AG20443 (cell line): ENCODE results near the gene NOTCH1.

Experiments
- DNase-seq: peaks from one replicate; pipeline ENCODE4 v3.0.0; 2012; ENCODE audit warnings: low spot score, mixed read lengths

The NOTCH1 gene

DNA sequence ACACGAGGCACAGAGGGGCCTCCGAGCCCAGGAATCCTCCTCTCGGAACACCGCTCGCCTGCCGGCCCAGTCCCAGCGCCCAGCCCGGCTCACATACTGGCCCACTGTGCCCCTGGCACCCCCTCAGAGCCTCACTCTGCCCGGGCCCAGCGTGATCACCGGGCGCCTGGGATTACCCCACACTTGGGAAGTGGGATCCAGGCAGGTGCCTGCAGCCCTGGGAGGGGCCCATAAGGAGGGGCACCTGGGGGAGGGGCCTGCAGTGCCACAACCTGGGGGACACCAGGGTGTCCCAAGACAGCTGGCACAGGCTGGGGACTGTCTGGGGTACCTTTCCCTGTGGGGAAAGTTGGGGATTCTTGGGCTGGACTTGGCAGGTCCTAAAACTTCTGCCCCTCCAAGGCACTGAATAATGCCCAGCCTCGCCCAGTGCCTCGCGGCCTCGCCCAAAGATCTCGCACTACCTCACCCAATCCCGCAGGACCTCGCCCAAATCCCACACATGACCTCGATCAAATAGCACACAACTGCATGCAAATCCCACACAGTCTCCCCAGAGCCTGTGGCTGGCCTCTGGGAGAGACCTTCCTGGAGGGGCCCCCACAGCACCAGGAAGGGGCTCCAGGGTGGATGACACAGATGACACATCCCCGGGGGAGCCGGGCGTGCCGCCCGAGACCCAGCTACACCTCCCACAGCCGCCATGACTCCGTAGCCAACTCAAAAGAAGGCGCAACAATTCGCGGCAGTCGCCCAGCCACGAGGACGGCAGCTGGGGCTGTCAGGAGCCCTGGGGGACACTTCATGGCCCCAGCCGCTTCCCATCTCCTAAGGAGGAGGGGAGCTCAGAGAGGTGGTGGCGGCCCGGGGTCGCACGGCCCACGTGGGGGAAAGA lies 13.7 kb downstream of the NOTCH1 start:
- DNase-seq, result no peak

DNA sequence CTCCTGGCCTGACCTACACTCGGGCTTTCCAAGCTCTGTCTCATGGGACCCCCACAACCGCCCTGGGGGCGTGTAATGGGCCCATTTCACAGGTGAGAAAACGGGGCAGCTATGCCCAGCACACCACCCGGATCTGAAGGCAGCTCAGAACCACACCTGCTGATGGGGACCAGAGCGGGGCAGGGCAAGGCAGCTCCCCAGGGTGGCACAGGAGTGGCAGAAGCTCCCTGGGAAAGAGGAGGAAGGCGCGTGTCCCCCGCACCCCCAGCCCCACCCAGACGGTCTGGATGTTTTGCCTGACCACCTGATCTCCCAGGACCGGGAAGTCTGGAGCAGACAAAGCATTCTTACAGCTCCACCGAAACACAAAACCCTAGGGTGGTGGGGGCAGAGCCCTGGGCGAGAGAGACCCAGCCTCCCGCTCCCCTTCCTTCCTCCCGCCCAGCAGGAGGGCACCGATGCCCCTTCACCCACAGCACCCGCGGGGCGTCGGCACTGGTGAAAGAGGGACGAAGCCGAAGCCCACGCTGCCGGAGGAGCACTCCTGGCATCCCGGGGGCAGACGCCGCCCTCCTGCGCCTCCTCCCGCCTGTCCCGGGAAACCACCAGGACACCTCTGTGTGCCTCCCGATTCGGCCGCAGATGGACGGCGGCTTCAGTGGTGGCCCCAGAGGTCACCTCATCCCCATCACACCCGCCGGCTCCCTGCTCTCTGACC lies 14.5 kb downstream of the NOTCH1 start:
- no peak for DNase-seq

DNA sequence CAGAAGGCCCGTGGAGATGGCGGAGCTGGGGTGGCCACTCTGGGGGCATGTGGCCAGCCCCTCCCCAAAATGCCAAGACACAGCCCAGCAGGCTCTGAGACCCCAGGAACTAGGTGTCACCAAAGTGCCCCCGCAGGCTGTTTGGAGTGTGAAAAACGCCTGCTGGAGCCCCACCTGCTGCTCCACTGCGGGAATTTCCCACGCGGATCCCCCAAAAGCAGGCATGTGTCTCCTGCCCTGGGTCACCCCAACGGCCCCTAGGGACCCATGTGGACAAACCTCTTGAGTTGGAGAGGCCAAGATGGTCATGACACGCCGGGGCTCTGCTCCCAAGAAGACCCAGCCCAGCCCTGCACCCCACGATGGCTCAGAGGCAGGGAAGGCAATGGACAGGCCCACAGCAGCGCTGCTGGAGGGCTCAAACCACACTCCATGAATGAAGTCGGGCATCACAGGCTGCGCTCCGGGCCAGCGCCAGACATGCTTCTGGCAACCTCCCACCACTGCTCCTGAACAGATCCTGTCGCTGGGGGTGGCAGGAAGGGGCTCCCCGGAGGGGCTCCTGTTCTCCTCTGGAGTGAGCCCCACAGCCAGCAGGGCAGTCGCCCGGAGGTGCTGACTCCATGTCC lies 15.3 kb downstream of the NOTCH1 start:
- DNase-seq, result no peak

DNA sequence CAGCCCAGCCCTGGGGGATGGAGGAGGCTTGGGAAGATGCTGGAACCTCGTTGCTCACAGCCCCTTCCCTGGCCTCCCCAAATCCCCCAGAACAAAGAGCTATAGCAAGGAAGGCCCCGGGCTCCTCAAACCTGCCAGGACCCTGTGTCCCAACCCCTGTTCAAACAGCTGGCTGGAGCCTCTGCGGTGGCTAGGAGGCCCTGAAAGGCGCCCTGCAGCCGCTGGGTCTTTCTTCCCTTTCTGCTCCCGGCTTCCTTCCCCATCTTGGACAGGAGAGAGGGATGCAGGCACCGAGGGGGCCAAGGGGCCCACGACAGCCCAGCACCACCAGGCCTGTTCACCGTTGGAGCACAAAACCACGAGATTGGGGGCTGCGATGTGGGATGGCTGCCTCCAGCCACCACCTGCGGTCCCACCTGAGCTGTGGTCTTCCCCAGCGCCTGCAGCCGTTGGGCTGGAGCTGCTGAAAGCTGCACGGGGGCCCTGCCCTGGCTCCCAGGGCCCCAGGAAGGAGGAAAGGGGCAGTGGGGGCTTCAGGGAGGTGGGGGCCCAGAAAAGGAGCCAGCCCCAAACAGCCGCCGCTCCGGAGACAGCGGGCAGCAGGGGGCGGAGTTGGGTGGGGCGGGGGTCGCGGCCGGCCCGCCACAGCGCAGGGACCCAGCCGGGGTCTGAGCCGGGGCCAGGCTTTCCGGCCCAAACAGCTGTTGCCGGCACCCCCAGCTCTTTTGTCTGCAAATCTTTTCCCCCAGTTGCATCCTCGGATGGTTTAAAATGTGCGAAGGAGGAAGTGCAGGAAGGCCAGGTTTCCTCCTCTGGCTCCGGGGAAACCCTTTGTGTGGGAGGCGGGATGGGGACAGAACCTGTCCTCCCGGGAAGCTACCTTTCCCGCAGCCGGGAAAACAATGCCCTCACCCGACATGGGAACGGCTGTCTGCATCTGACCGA lies 16.1 kb downstream of the NOTCH1 start:
- no peak for DNase-seq

DNA sequence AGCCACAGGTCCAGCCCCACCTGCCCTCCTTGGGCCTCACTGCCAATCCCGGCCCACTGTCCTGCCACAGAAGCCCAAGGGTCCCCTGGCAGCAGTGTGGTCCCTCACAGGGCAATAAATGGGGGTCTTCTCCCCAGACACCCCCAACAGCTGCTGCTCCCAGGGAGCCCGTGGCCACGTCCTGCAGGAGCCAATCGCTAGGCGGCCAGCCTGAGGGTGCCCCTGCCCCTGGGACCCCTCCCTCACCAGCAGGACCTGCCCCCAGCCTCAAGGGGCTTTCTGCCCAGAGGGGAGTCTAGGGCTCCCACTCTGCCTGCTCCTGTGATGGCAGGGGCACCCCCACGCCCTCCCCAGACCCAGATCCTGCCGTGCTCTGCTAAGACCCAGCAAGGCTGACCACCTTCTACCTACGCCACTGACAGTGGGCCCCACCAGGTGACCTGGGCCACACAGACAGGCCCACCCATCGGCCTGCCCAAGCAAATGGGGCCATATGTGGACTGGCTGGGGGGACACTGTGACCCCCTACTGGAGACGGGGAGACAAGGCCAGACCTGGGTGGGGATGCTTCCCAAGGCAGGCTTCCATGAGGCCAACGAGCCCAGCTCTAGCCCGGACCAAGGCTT lies 17.0 kb downstream of the NOTCH1 start:
- DNase-seq, result no peak

DNA sequence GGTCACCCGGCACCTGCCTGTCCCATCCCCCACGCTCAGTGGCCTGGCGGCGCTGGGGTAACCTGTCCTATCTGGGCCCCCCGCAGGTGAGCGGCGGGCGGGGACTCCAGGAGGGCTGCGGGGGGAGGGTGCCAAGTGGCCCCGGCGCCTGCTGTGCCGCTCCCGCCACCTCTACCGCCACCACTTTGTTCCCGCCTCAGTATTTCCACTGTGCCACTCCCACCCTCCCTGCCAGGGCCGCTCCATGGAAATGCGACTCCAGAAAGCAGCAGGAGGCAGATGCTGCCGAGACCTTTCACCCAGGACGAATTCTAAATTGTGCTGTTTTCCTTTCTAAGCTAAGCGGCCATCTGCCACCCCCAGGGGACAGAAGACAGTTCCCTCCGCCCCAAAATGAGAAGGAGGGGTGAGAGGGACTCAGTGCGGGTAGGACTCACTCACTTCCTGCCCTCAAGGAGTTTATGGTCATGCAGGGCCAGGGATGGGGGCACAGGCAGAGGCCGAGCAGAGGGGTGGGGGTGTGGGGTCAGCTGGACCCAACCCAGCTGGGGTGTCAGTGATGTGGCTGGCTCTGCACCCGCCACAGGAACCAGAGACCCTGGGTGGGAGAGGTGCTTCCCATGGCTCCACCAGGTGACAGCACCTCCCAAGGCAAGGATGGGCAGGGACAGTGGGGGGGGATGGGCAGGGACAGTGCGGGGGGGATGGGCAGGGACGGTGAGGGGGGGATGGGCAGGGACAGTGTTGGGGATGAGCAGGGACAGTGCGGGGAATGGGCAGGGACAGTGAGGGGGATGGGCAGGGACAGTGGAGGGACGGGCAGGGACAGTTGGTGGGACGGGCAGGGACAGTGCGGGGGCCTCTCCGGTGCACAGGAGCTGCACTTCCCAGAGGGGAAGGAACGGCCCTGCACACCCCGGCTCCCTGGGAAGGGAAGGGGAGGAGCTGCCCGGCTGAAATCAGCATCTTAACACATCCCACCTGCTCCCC lies 17.8 kb downstream of the NOTCH1 start:
- peak; percentile 77 for DNase-seq

DNA sequence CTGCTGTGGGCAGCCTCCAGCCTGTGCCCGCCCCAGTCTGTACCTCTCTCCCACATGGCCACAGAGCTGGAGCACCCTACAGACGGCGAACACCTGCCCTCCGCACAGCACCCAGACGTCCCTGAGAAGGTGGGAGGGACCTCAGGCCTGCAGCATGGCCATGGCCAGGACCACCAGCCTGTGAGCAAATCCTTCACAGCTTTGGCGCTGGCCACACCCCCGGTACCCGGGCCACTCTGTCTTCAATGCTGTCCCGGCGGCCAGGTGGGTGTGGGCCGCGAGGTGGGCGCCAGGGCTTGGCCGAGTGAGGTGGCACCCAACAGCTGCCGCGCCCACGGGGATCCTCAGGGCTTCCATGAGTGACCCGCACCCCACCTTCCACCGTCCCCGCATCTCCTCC lies 18.7 kb downstream of the NOTCH1 start:
- DNase-seq, result no peak

DNA sequence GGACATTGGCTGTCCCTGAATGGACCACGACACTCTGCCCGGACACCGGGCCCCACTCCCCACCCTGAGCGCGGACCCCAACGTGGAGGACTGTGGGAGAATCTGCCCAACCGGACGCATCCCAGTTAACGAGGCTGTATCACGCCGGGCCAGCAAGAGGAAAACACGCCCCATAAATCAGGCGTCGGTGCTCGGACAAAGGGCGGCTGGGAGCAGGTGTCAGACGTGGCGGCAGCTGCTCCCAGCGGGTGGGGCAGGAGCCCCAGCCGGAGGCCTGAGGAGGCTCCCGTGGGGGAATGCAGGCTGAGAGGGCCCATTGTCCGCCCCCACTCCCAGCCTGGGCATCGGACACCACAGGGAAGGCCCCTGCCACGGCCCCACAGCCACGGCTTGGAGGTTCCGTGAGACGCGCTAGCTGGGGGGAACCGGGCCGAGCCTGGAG lies 19.2 kb downstream of the NOTCH1 start:
- DNase-seq, result no peak

DNA sequence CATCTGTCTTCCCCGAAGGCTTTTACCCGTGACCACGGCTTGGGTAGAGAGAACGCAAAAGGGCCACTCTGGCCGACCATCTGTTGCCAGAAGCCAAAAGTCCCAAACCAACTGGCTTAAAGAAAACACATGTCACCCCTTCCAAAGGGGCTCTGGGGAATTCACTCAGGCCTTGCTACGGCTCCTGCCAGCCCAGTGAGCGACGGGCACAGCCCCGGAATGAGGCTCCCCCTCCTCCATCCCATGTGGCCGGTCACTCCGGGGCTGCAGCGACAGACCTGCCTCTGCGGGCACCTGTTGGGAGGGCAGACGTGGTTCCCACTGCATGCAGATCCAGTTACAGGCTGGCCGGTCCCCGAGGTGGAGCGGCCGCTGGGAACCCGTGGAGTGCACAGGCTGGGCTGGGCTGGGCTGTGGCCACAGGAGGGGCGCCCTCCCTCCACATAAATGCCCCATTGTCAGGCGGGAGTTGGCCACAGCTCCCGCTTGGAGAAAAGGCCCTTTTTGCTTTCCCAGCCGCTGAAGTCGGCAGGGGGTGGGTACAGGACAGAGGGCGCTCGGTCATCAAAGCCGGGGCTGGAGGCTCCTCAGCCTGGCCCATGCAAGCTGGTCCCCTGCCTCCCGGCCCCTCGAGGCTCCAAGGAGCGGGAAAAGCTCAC lies 19.9 kb downstream of the NOTCH1 start:
- no peak for DNase-seq

DNA sequence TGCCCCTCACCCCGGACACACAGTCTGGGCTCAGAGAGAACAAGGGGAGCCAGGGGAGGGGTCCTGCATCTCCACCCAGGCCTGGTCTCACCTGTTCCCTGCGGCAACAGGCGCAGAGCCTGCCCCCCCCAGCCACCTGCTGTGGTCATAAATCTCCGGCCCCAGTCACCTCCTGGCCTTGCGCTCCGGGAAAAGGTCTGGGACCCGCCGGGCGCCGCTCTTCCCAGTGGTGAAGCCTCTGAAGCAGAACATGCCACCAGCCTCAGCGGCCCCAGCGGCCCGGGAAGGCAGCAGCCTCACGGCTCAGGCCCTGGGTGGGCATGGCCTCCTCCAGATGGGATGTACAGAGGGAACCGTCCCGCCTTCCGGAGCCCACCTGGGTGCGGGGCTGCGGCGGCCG lies 20.6 kb downstream of the NOTCH1 start:
- no peak for DNase-seq

DNA sequence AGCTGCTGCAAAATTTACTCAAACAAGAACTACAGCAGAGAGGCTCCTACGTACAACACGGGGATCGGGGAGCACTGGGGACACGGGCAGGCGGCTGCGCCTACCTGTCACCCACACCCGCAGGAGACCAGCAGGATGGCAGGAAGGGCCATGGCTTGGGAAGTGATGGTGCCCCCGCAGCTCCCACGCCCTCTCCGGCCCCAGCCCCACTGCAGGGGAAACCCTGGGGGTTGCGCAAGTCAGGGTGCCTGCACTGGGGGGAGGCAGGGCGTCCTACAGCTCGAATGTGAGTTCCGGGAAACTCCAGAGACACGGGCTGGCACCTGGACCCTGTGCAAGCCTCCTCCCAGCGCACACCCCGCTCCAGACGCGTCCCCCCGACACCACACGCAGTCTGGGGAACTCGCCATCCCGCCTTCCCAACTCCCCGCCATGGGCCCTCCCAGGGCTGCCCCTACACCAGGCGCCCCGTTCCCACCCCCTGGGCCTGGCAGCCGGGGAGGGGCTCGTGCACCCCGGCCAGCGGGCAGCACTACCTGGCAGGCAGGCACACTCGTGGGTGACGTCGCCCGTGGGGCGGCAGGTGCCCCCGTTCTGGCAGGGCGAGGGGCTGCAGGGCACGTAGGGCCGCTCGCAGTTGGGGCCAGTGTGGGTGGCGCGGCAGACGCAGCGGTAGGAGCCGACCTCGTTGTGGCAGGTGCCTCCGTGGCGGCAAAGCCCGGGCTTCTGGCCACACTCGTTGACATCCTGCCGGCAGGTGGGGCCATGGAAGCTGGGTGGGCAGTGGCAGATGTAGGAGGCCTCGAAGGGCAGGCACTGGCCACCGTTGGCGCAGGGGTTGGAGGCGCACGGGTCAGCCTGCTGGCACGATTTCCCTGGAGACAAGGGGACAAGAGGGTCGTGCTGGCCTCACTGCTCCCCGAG lies 23.3 kb downstream of the NOTCH1 start:
- DNase-seq, result no peak

DNA sequence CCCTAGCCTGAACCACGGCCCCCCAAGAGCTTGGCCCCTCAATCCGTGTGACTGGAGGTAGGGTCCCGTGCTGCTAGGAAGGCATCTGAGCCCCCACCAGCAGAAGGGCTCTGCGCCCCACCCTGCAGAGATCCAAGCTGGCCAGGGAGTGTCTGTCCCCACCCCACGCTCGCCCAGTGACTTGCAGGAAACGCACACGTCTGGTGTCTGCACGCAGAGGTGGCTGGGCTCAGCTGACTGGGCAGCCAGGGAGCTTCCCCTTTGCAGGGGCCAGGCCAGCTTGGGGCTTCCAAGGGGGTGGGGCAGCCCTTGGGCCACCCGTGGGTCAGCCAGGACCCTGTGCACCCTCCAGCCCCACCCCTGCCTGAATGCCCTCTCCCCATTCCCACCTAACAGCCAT lies 24.3 kb downstream of the NOTCH1 start:
- DNase-seq, result no peak

DNA sequence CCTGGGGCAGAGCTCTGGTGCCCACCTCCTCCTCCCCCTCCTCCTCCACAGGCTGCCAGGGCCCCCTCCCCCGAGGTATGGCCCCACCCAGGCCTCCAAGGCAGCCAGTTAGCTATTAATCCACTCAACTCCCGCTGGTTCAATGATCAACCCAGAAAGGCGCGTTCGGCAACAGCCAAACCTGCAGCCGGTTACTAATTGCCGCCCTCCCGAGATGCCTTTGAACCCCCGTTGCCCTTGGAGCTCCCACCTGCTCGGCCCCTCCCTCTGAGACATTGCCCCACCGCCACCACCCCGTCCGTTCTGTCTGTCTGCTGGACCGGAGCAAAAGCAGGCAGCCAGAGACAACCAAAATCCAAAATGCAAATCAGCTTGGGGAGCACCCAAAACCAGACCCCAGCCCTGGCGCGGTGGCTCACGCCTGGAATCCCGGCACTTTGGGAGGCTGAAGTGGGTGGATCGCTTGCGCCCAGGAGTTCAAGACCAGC lies 25.8 kb downstream of the NOTCH1 start:
- no peak for DNase-seq

DNA sequence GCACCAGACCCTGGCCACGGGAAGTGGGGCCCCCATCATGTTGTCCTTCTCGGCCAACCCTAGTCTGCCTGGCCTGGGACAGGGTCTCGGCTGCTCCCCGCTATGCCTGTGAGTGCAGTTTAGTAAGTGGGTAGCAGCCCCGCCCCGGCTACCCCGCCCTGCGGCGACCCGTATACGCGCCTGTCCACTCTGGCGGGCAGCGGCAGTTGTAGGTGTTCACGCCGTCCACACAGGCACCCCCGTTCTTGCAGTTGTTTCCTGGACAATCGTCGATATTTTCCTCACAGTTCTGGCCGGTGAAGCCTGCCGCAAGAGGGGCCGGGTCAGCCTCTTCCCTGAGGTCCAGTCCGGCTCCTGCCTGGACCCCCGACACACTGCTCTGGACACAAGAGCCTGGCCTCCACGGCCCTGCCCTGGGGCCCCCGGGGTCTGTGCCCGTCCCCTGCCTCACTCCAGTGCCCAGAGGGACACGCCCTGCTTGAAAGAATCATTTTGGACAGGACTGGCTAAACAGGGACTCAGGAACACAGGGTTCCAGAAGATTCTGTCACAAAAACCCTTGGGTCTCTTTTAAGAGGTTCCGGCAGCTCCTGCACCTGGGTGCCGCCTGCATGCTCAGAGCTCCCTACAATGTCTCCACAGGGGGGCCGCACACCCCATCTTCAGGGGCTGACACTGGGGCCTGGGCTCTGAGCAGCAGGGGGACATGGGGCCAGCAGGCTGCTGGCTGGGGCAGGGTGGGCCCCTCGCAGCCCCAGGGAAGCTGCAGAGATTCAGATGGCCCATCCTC lies 26.4 kb downstream of the NOTCH1 start:
- DNase-seq, result no peak

DNA sequence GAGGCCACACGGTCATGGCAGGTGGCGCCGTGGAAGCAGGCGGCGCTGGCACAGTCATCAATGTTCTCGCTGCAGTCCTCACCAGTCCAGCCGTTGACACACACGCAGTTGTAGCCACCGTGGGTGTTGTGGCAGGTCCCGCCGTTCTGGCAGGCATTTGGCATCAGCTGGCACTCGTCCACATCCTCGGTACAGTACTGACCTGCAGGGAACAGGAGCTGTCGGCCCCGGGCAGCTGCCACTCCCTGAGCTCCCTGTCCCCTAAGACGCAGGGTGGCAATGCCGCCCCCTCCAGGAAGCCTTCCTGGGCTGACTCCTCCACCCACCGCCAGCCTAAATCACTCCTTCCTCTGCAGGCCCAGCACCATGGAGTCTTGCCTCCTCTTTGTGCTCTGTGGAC lies 27.2 kb downstream of the NOTCH1 start:
- no peak for DNase-seq

DNA sequence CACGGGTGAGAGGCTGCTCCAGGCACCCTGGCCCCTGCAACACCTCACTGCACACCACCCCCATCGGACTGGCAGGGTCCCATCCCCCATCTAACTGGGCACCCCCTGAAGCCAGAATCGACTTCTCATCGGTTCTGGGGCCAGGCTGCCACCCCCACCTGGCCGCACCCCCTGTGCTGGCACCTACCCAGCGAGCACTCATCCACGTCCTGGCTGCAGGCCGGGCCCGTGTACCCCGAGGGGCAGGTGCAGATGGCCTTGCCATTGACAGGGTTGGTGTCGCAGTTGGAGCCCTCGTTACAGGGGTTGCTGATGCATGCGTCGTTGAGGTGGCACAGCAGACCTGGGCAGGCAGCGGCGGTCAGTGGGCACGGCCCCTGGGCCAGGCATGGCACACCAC lies 27.9 kb downstream of the NOTCH1 start:
- DNase-seq, result no peak

DNA sequence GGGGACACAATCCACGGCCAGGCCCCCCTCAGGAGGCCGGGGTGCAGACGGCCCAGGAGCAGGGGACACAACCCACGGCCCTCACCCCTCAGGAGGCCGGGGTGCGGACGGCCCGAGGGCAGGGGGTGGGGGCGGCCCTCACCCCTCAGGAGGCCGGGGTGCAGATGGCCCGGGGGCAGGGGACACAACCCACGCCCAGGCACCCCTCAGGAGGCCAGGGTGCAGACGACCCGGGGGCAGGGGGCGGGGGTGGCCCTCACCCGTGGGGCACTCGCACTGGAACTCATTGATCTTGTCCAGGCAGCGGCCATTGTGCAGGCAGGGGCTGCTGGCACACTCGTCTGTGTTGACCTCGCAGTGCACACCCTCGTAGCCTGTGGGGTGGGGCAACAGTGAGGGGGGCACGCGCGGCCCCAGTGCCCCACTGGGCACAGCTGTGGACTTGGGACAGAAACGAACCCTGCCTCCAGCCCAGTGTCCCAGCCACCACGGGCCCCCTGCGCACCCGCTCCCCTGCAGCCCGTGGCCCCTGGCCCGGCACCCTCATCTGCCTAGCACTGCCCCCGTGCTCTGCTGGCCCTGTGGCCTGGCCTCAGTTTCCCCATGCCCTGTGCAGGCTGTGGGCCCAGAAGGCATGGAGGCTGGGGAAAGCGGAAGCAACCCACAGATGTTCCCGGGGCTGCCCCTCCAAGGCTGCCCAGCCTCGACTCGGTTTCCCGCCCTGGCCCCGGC lies 28.7 kb downstream of the NOTCH1 start:
- no peak for DNase-seq
